Coronary artery (tissue), 2 donors: ENCODE measurements around the gene UTP15.

ENCODE experiments used
- DNase-seq: peaks from one replicate; pipeline ENCODE4 v3.0.0-alpha.2; 2017; ENCODE audit warnings: low spot score
- H3K27ac ChIP-seq, 2 donors: fragments of 200-600 bp; sonication (generic); one replicate each; pipeline ENCODE4 v1.5.1; 2016 to 2019
- H3K4me3 ChIP-seq: fragments of 200-600 bp; sonication (generic); 2 replicates; pipeline ENCODE4 v1.5.1; 2016; ENCODE audit warnings: mild to moderate bottlenecking, moderate library complexity
- CTCF ChIP-seq: fragments of 200-600 bp; sonication (generic); IDR thresholded peaks from one replicate; pipeline ENCODE4 v1.5.1; 2019; ENCODE audit warnings: antibody characterized with exemption

UTP15 gene

GRCh38 chr5:73623060-73623459 is 57.5 kb downstream of the UTP15 start:
- no peak for DNase-seq
- TF ChIP-seq CTCF: no peak
- Histone ChIP-seq H3K4me3 (no peak overlapping the region), H3K27ac (no peak overlapping the region)

DNA sequence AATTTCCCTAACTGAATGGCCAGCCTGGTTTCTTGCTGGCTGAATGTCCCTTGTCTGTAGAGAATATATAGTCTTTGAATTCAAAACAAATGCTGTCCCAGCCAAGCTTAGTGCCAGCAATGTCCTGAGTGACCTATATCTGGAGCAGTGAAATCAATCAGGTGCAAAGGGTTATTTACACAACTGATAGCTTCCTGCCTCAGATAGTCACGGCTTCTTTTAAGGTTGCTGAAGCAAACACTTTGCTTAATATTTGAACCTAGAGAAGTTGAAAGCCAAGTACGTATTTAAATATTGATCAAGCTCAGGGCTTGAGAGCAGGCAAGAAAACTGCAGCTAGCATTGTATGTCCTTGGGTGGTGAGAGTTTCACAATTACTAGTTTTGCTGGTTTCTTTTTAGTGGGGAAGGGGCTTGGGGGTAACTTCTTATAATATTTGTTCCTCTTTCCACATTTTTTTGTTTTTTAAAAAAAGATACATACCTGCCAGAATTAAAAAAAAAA is 58.4 kb downstream of the UTP15 start:
- no peak for DNase-seq
- H3K27ac ChIP-seq: no peak overlapping the region
- TF ChIP-seq CTCF: no peak
- no peak overlapping the region for H3K4me3 ChIP-seq

DNA sequence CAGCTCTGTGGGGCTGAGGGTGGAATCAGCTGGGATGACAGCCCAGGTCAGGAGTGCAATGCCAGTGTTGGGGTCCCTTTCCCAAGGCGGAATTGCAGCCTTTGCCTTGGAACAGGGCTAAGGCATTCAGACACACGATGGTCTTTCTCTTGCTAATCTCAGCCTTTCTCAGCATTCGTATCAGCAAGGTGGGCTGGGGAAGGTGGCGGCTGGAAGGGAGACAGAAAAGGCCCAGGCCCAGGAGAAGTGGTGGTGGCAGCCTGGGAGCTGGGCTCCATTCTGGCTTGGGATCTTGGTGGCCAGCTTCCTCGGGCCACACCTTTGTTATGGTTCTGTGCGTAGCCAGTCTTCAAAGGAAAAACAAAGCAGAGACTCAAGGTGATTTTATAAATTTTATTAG is 59.3 kb downstream of the UTP15 start:
- TF ChIP-seq CTCF: no peak
- Histone ChIP-seq H3K4me3 (no peak overlapping the region), H3K27ac (peak overlapping the region in 1 of 2 donors; percentile 88)
- no peak for DNase-seq

GRCh38 chr5:73625372-73625943 is 59.9 kb downstream of the UTP15 start:
- Histone ChIP-seq H3K27ac (peak overlapping the region; percentile 78 to 88), H3K4me3 (peak overlapping the region; percentile 75)
- no peak for DNase-seq
- no peak for TF ChIP-seq CTCF

GRCh38 chr5:73625944-73626811 is 60.6 kb downstream of the UTP15 start, which contains the start of gene ARHGEF28:
Gene ARHGEF28 (plus strand): TSS chr5:73626196. CDS start chr5:73684852, 58,656 bp downstream.
- H3K4me3 ChIP-seq: peak within 1 kb of the TSS; percentile 75
- peak within 1 kb of the TSS; percentile 78 to 88 for H3K27ac ChIP-seq
- peak; percentile 81 for DNase-seq
- no peak for TF ChIP-seq CTCF

- H3K27ac ChIP-seq: peak overlapping the region; percentile 78 to 88
- no peak for TF ChIP-seq CTCF
- peak overlapping the region; percentile 75 for H3K4me3 ChIP-seq
Measured at GRCh38 chr5:73626814-73627313, 61.3 kb downstream of the UTP15 start.

More at GRCh38 chr5:73626814-73627313, 61.3 kb downstream of the UTP15 start:
- DNase-seq: no peak
